Measurements from ENCODE around the gene DNAJB7.

GRCh38 chr22:40857309-40857855 lies 4.5 kb downstream of the DNAJB7 start:
- TF ChIP-seq CTCF (conservative IDR thresholded peaks at IDR 0.05; ENCODE audit: low read depth, low read length) (no peak), EZH2 (IDR thresholded peaks at IDR 0.05; ENCODE audit: borderline replicate concordance, low read depth, low read length, poor library complexity, severe bottlenecking) (no peak)
